WTC11 (cell line): ENCODE data around the gene ZFR2. TPM values are rescaled to one million over a fixed set of nuclear protein-coding genes. Genes with fewer than 3 reads are reported as not detected.

Experiments
- ATAC-seq: fragments of 200-7000 bp; cut with Tn5 transposase; 2 replicates; pipeline ENCODE4 v1.10.0; 2021; ENCODE audit warnings: mild to moderate bottlenecking, moderate library complexity
- CTCF ChIA-PET: fragments of 300-600 bp; sonication (Branson Sonifier 250); formaldehyde crosslinking; loops from one replicate; lab custom pipeline; 2021; ENCODE audit warnings: antibody characterized with exemption; lab: Charles Lee
- POLR2A ChIA-PET: fragments of 350-600 bp; sonication (Branson Sonifier 250); formaldehyde crosslinking; loops from one replicate; lab custom pipeline; 2021; ENCODE audit warnings: antibody characterized with exemption; lab: Charles Lee
- DNase-seq: peaks from one replicate; pipeline ENCODE4 v3.0.0; 2021; ENCODE audit warnings: low spot score
- H3K27ac Mint-ChIP-seq: 2 replicates; pipeline ENCODE4 v1.8.0; 2021; ENCODE audit warnings: mixed read lengths
- H3K27me3 Mint-ChIP-seq: 2 replicates; pipeline ENCODE4 v1.8.0; 2021; ENCODE audit warnings: low read depth, mild to moderate bottlenecking, moderate library complexity, mixed read lengths
- H3K36me3 Mint-ChIP-seq: 2 replicates; pipeline ENCODE4 v1.8.0; 2021; ENCODE audit warnings: mixed read lengths
- H3K4me1 Mint-ChIP-seq: 2 replicates; pipeline ENCODE4 v1.8.0; 2022; ENCODE audit warnings: mixed read lengths
- H3K4me3 Mint-ChIP-seq: 2 replicates; pipeline ENCODE4 v1.8.0; 2021; ENCODE audit warnings: mild to moderate bottlenecking, moderate library complexity, mixed read lengths
- H3K9me3 Mint-ChIP-seq: 2 replicates; pipeline ENCODE4 v1.8.0; 2021; ENCODE audit warnings: mixed read lengths
- CREB1 ChIP-seq: sonication (generic); formaldehyde crosslinking; IDR thresholded peaks from 2 replicates; pipeline ENCODE4 v1.8.0; 2023; ENCODE audit warnings: mild to moderate bottlenecking, missing genetic modification reagents
- FOXK1 ChIP-seq: sonication (generic); formaldehyde crosslinking; IDR thresholded peaks from 2 replicates; pipeline ENCODE4 v1.8.0; 2022; ENCODE audit warnings: mild to moderate bottlenecking, moderate library complexity, missing genetic modification reagents
- IRF2 ChIP-seq: sonication (generic); formaldehyde crosslinking; IDR thresholded peaks from 2 replicates; pipeline ENCODE4 v1.8.0; 2022; ENCODE audit warnings: low read depth, missing genetic modification reagents, borderline replicate concordance
- KAT7 ChIP-seq: sonication (generic); formaldehyde crosslinking; IDR thresholded peaks from 2 replicates; pipeline ENCODE4 v1.8.1; 2023; ENCODE audit warnings: missing genetic modification reagents, mild to moderate bottlenecking, borderline replicate concordance
- MYBL2 ChIP-seq: sonication (generic); formaldehyde crosslinking; IDR thresholded peaks from 2 replicates; pipeline ENCODE4 v1.8.1; 2023; ENCODE audit warnings: mild to moderate bottlenecking, moderate library complexity, missing genetic modification reagents
- NR2C2 ChIP-seq: sonication (generic); formaldehyde crosslinking; IDR thresholded peaks from 2 replicates; pipeline ENCODE4 v1.8.0; 2022; ENCODE audit warnings: mild to moderate bottlenecking, missing genetic modification reagents
- OVOL2 ChIP-seq: fragments of 250-450 bp; sonication (Bioruptor Pico); IDR thresholded peaks from 2 replicates; pipeline ENCODE4 v1.9.0; 2021; ENCODE audit warnings: mild to moderate bottlenecking, borderline replicate concordance
- PRRX2 ChIP-seq: fragments of 250-450 bp; sonication (Bioruptor Pico); IDR thresholded peaks from 2 replicates; pipeline ENCODE4 v1.8.0; 2021; ENCODE audit warnings: mild to moderate bottlenecking
- ZBTB21 ChIP-seq: sonication (generic); formaldehyde crosslinking; IDR thresholded peaks from 2 replicates; pipeline ENCODE4 v1.8.1; 2023; ENCODE audit warnings: mild to moderate bottlenecking, missing genetic modification reagents, borderline replicate concordance
- ZNF121 ChIP-seq: sonication (generic); formaldehyde crosslinking; IDR thresholded peaks from 2 replicates; pipeline ENCODE4 v1.8.0; 2023; ENCODE audit warnings: missing genetic modification reagents
- ZNF138 ChIP-seq: sonication (generic); formaldehyde crosslinking; conservative IDR thresholded peaks from 2 replicates; pipeline ENCODE4 v1.8.1; 2022; ENCODE audit warnings: mild to moderate bottlenecking, moderate library complexity, missing genetic modification reagents
- ZNF263 ChIP-seq: sonication (generic); formaldehyde crosslinking; IDR thresholded peaks from 2 replicates; pipeline ENCODE4 v1.8.1; 2022; ENCODE audit warnings: low read depth, mild to moderate bottlenecking, moderate library complexity, missing genetic modification reagents
- ZNF317 ChIP-seq: sonication (generic); formaldehyde crosslinking; IDR thresholded peaks from 2 replicates; pipeline ENCODE4 v1.8.1; 2023; ENCODE audit warnings: low read depth, mild to moderate bottlenecking, moderate library complexity, missing genetic modification reagents, borderline replicate concordance
- total RNA-seq: library from RNA; stranded (reverse); gene quantifications from 3 replicates; pipeline ENCODE4 v1.2.3, GENCODE V29; 2021
- TF ChIP-seq, protein P1 (sequence below): fragments of 200-600 bp; IDR thresholded peaks from 2 replicates; pipeline ENCODE4 v1.8.0; 2022; ENCODE audit warnings: antibody characterized with exemption
- TF ChIP-seq, protein P2 (sequence below): sonication (generic); formaldehyde crosslinking; IDR thresholded peaks from 2 replicates; pipeline ENCODE4 v1.8.0; 2022; ENCODE audit warnings: mild to moderate bottlenecking, missing genetic modification reagents
- TF ChIP-seq, protein P3 (sequence below): fragments of 250-450 bp; sonication (Bioruptor Pico); IDR thresholded peaks from 2 replicates; pipeline ENCODE4 v1.9.0; 2021; ENCODE audit warnings: mild to moderate bottlenecking
- TF ChIP-seq, protein P4 (sequence below): fragments of 250-450 bp; sonication (Bioruptor Pico); IDR thresholded peaks from 2 replicates; pipeline ENCODE4 v2.1.2; 2022; ENCODE audit warnings: mild to moderate bottlenecking, moderate library complexity
- TF ChIP-seq, protein P5 (sequence below): fragments of 250-450 bp; sonication (Bioruptor Pico); IDR thresholded peaks from 2 replicates; pipeline ENCODE4 v1.9.0; 2021; ENCODE audit warnings: mild to moderate bottlenecking, borderline replicate concordance
- TF ChIP-seq, protein P6 (sequence below): sonication (generic); formaldehyde crosslinking; IDR thresholded peaks from 2 replicates; pipeline ENCODE4 v1.8.0; 2022; ENCODE audit warnings: mild to moderate bottlenecking, missing genetic modification reagents
- TF ChIP-seq, protein P7 (sequence below): sonication (generic); formaldehyde crosslinking; conservative IDR thresholded peaks from 2 replicates; pipeline ENCODE4 v1.8.1; 2022; ENCODE audit warnings: mild to moderate bottlenecking, missing genetic modification reagents

The ZFR2 gene
- total RNA-seq, 1 experiment from 2014 or later = 17.5 TPM

DNA sequence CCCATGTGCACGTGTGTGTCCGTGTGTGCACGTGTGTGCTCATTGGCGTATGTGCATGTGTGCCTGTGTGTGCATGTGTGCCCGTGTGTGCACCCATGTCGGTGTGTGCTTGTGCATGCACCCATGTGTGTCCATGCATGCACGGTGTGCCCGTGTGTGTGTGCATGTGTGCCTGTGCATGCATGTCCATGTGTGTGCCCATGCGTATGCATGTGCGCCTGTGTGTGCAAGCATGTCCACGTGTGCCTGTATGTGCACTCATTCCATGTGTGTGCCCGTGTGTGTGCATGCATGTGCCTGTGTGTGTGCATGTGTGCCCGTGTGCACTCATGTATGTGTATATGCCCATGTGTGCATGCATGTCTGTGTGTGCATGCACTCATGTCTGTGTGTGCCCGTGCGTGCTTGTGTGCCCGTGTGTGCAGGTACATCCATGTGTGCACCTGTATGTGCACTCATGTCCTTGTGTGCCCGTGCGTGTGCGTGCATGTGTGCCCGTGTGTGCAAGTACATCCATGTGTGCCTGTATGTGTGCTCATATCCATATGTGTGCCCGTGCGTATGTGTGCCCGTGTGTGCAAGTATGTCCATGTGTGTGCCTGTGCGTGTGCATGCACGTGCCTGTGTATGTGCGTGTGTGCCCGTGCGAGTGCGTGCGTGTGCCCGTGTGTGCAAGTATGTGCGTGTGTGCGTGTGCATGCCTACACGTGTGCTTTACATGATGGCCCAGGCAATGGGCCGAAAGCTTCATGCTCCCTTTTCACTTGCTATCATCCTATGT is 61.1 kb downstream of the ZFR2 start:
- ATAC-seq (no peak), DNase-seq (no peak)
- H3K4me1 Mint-ChIP-seq = no peaks in the 10 kb centered on the region
- TF ChIP-seq, protein P1, sequence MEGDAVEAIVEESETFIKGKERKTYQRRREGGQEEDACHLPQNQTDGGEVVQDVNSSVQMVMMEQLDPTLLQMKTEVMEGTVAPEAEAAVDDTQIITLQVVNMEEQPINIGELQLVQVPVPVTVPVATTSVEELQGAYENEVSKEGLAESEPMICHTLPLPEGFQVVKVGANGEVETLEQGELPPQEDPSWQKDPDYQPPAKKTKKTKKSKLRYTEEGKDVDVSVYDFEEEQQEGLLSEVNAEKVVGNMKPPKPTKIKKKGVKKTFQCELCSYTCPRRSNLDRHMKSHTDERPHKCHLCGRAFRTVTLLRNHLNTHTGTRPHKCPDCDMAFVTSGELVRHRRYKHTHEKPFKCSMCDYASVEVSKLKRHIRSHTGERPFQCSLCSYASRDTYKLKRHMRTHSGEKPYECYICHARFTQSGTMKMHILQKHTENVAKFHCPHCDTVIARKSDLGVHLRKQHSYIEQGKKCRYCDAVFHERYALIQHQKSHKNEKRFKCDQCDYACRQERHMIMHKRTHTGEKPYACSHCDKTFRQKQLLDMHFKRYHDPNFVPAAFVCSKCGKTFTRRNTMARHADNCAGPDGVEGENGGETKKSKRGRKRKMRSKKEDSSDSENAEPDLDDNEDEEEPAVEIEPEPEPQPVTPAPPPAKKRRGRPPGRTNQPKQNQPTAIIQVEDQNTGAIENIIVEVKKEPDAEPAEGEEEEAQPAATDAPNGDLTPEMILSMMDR = no peak
- no peak for TF ChIP-seq FOXK1
- TF ChIP-seq, protein P2, sequence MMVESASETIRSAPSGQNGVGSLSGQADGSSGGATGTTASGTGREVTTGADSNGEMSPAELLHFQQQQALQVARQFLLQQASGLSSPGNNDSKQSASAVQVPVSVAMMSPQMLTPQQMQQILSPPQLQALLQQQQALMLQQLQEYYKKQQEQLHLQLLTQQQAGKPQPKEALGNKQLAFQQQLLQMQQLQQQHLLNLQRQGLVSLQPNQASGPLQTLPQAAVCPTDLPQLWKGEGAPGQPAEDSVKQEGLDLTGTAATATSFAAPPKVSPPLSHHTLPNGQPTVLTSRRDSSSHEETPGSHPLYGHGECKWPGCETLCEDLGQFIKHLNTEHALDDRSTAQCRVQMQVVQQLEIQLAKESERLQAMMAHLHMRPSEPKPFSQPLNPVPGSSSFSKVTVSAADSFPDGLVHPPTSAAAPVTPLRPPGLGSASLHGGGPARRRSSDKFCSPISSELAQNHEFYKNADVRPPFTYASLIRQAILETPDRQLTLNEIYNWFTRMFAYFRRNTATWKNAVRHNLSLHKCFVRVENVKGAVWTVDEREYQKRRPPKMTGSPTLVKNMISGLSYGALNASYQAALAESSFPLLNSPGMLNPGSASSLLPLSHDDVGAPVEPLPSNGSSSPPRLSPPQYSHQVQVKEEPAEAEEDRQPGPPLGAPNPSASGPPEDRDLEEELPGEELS (CRISPR knock-in tag) = no peak
- TF ChIP-seq ZBTB21 (CRISPR knock-in tag) = no peak
- no peak for TF ChIP-seq CREB1 (CRISPR knock-in tag)
- TF ChIP-seq PRRX2 (CRISPR knock-in tag) = no peak
- TF ChIP-seq, protein P3, sequence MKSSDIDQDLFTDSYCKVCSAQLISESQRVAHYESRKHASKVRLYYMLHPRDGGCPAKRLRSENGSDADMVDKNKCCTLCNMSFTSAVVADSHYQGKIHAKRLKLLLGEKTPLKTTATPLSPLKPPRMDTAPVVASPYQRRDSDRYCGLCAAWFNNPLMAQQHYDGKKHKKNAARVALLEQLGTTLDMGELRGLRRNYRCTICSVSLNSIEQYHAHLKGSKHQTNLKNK (CRISPR knock-in tag) = no peak
- no peak for TF ChIP-seq ZNF317
- no peak for TF ChIP-seq MYBL2 (CRISPR knock-in tag)
- TF ChIP-seq NR2C2 (CRISPR knock-in tag) = no peak
- no peak for TF ChIP-seq ZNF121
- TF ChIP-seq KAT7 = no peak
- H3K36me3 Mint-ChIP-seq = no peaks in the 10 kb centered on the region
- POLR2A ChIA-PET = no interaction called here
- H3K27me3 Mint-ChIP-seq = peaks cover 3% of the 10 kb centered on the region; the same call in 1 of the 2 replicates
- peaks cover 7% of the 10 kb centered on the region for H3K9me3 Mint-ChIP-seq
- CTCF ChIA-PET = interaction anchor here (0.8 to 1.4 kb wide), 2 partner anchors 14 to 24 kb away, joined by 3 to 6 read pairs; no protein-coding TSS in a partner anchor
- no peak overlapping the region for H3K27ac Mint-ChIP-seq
- no peak overlapping the region for H3K4me3 Mint-ChIP-seq

DNA sequence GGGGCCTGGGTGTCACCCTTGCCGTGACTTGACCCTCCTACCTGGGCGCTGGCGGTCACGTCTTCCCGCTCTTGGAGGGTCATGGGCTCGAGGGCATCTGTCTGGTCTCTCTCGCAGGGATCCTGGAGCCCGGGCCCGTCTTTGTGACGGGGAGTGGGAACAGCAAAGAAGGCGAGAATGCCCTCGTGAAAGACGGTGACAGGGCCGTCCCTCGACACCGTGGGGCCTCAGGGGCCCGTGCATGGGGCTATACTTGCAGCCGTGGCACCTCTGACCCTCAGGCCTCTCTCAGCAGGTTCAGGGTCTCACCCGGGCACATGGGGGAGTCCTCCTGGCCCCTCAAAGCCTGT is 61.7 kb downstream of the ZFR2 start:
- CTCF ChIA-PET = interaction anchor here (0.8 kb wide), 1 partner anchor 15 kb away, joined by 3 read pairs; no protein-coding TSS in a partner anchor
- no peak for TF ChIP-seq OVOL2
- TF ChIP-seq, protein P4, sequence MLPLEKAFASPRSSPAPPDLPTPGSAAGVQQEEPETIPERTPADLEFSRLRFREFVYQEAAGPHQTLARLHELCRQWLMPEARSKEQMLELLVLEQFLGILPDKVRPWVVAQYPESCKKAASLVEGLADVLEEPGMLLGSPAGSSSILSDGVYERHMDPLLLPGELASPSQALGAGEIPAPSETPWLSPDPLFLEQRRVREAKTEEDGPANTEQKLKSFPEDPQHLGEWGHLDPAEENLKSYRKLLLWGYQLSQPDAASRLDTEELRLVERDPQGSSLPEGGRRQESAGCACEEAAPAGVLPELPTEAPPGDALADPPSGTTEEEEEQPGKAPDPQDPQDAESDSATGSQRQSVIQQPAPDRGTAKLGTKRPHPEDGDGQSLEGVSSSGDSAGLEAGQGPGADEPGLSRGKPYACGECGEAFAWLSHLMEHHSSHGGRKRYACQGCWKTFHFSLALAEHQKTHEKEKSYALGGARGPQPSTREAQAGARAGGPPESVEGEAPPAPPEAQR (CRISPR knock-in tag) = no peak
- no peak for TF ChIP-seq ZNF138 (CRISPR knock-in tag)
- no peak for TF ChIP-seq IRF2 (CRISPR knock-in tag)
- TF ChIP-seq, protein P5, sequence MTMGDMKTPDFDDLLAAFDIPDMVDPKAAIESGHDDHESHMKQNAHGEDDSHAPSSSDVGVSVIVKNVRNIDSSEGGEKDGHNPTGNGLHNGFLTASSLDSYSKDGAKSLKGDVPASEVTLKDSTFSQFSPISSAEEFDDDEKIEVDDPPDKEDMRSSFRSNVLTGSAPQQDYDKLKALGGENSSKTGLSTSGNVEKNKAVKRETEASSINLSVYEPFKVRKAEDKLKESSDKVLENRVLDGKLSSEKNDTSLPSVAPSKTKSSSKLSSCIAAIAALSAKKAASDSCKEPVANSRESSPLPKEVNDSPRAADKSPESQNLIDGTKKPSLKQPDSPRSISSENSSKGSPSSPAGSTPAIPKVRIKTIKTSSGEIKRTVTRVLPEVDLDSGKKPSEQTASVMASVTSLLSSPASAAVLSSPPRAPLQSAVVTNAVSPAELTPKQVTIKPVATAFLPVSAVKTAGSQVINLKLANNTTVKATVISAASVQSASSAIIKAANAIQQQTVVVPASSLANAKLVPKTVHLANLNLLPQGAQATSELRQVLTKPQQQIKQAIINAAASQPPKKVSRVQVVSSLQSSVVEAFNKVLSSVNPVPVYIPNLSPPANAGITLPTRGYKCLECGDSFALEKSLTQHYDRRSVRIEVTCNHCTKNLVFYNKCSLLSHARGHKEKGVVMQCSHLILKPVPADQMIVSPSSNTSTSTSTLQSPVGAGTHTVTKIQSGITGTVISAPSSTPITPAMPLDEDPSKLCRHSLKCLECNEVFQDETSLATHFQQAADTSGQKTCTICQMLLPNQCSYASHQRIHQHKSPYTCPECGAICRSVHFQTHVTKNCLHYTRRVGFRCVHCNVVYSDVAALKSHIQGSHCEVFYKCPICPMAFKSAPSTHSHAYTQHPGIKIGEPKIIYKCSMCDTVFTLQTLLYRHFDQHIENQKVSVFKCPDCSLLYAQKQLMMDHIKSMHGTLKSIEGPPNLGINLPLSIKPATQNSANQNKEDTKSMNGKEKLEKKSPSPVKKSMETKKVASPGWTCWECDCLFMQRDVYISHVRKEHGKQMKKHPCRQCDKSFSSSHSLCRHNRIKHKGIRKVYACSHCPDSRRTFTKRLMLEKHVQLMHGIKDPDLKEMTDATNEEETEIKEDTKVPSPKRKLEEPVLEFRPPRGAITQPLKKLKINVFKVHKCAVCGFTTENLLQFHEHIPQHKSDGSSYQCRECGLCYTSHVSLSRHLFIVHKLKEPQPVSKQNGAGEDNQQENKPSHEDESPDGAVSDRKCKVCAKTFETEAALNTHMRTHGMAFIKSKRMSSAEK (CRISPR knock-in tag) = no peak
- no peak for TF ChIP-seq ZNF121
- TF ChIP-seq ZNF263 = no peak
- TF ChIP-seq, protein P6, sequence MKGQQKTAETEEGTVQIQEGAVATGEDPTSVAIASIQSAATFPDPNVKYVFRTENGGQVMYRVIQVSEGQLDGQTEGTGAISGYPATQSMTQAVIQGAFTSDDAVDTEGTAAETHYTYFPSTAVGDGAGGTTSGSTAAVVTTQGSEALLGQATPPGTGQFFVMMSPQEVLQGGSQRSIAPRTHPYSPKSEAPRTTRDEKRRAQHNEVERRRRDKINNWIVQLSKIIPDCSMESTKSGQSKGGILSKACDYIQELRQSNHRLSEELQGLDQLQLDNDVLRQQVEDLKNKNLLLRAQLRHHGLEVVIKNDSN (CRISPR knock-in tag) = no peak
- TF ChIP-seq, protein P7, sequence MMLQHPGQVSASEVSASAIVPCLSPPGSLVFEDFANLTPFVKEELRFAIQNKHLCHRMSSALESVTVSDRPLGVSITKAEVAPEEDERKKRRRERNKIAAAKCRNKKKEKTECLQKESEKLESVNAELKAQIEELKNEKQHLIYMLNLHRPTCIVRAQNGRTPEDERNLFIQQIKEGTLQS (CRISPR knock-in tag) = no peak

More for the DNA sequence above, 61.7 kb downstream of the ZFR2 start:
- Mint-ChIP-seq H3K27ac (no peak overlapping the region), H3K4me3 (no peak overlapping the region), H3K9me3 (peaks cover 7% of the 10 kb centered on the region), H3K4me1 (no peaks in the 10 kb centered on the region), H3K27me3 (peaks cover 10% of the 10 kb centered on the region), H3K36me3 (no peaks in the 10 kb centered on the region)
- POLR2A ChIA-PET = no interaction called here
- ATAC-seq = no peak
- no peak for DNase-seq
